Thoracic aorta (tissue), 2 donors: ENCODE results near the gene MYO3B. TPM values are rescaled to one million over a fixed set of nuclear protein-coding genes. Genes with fewer than 3 reads are reported as not detected.

Experiments used
- ATAC-seq: fragments of 150-250 bp; one replicate; pipeline ENCODE4 v1.8.0; 2017; ENCODE audit warnings: low read depth; ENCODE audit not compliant: insufficient number of reproducible peaks, low FRiP score
- DNase-seq: peaks from one replicate; pipeline ENCODE4 v3.0.0-alpha.2; 2020; ENCODE audit warnings: low spot score
- H3K27ac ChIP-seq, 2 donors: fragments of 200-600 bp; sonication (generic); 1 replicate in 1 of 2; 2 replicates in 1 of 2; pipeline ENCODE4 v1.5.1; 2016; ENCODE audit warnings: mild to moderate bottlenecking in 2 of 2, moderate library complexity in 2 of 2
- H3K27me3 ChIP-seq: fragments of 200-600 bp; sonication (generic); replicated peaks from 2 replicates; pipeline ENCODE4 v1.6.0; 2016; ENCODE audit warnings: mild to moderate bottlenecking; ENCODE audit not compliant: insufficient read depth
- H3K36me3 ChIP-seq: fragments of 200-600 bp; sonication (generic); one replicate; pipeline ENCODE4 v1.5.1; 2016
- H3K4me1 ChIP-seq, 2 donors: fragments of 200-600 bp; sonication (generic); 1 replicate in 1 of 2; 2 replicates in 1 of 2; pipeline versions ENCODE4 v1.5.1 to v1.6.0; 2016; ENCODE audit warnings: low read depth in 2 of 2, mild to moderate bottlenecking in 1 of 2; ENCODE audit not compliant: control insufficient read depth in 1 of 2
- H3K4me3 ChIP-seq: fragments of 200-600 bp; sonication (generic); 2 replicates; pipeline ENCODE4 v1.5.1; 2016; ENCODE audit warnings: mild to moderate bottlenecking
- H3K9me3 ChIP-seq: fragments of 200-600 bp; sonication (generic); 2 replicates; pipeline ENCODE4 v1.5.1; 2016
- CTCF ChIP-seq: fragments of 200-600 bp; sonication (generic); IDR thresholded peaks from one replicate; pipeline ENCODE4 v1.5.1; 2019; ENCODE audit warnings: antibody characterized with exemption
- total RNA-seq, 2 donors: library from RNA; depleted of rRNA; stranded (reverse); fragments of >200 nt; gene quantifications; one replicate each; pipeline versions ENCODE4 v1.1.0 to v1.2.3, GENCODE V29; 2016

Gene MYO3B
- total RNA-seq, 2 donors from 2014 or later = not detected

- TF ChIP-seq CTCF = peak; percentile 19
- H3K36me3 ChIP-seq = no peaks in the 10 kb centered on the region
- no peak for DNase-seq
- no peaks in the 10 kb centered on the region for H3K4me1 ChIP-seq
- ATAC-seq = no peak
- H3K9me3 ChIP-seq = no peaks in the 10 kb centered on the region
- no peak overlapping the region for H3K27ac ChIP-seq
- no peak overlapping the region for H3K4me3 ChIP-seq
- no peaks in the 10 kb centered on the region for H3K27me3 ChIP-seq
These were observed 308.8 kb downstream of the MYO3B start for GRCh38 chr2:170486730-170487129.

GRCh38 chr2:170488807-170489206 lies 310.9 kb downstream of the MYO3B start:
- TF ChIP-seq CTCF = no peak
- no peak overlapping the region for H3K4me3 ChIP-seq
- H3K36me3 ChIP-seq = no peaks in the 10 kb centered on the region
- no peaks in the 10 kb centered on the region for H3K27me3 ChIP-seq
- ATAC-seq (no peak), DNase-seq (no peak)
- no peaks in the 10 kb centered on the region for H3K4me1 ChIP-seq
- no peak overlapping the region for H3K27ac ChIP-seq
- H3K9me3 ChIP-seq = no peaks in the 10 kb centered on the region

- Histone ChIP-seq H3K9me3 (no peaks in the 10 kb centered on the region), H3K27me3 (no peaks in the 10 kb centered on the region), H3K4me3 (no peak overlapping the region), H3K27ac (no peak overlapping the region), H3K4me1 (no peaks in the 10 kb centered on the region), H3K36me3 (no peaks in the 10 kb centered on the region)
- no peak for DNase-seq
- TF ChIP-seq CTCF = no peak
- no peak for ATAC-seq
These were observed 314.1 kb downstream of the MYO3B start for GRCh38 chr2:170492010-170492409.

- no peaks in the 10 kb centered on the region for H3K27me3 ChIP-seq
- no peak overlapping the region for H3K27ac ChIP-seq
- H3K36me3 ChIP-seq = no peaks in the 10 kb centered on the region
- no peak for TF ChIP-seq CTCF
- DNase-seq (no peak), ATAC-seq (no peak)
- no peaks in the 10 kb centered on the region for H3K4me1 ChIP-seq
- no peaks in the 10 kb centered on the region for H3K9me3 ChIP-seq
- H3K4me3 ChIP-seq = no peak overlapping the region
These were observed 315.6 kb downstream of the MYO3B start for GRCh38 chr2:170493426-170494097.

GRCh38 chr2:170495896-170496295 lies 317.9 kb downstream of the MYO3B start:
- no peaks in the 10 kb centered on the region for H3K27me3 ChIP-seq
- H3K27ac ChIP-seq = no peak overlapping the region
- ATAC-seq (no peak), DNase-seq (no peak)
- H3K4me1 ChIP-seq = no peaks in the 10 kb centered on the region
- no peak for TF ChIP-seq CTCF
- no peaks in the 10 kb centered on the region for H3K9me3 ChIP-seq
- no peak overlapping the region for H3K4me3 ChIP-seq
- no peaks in the 10 kb centered on the region for H3K36me3 ChIP-seq
